Hematopoietic multipotent progenitor cell treated with erythropoietin and hydrocortisone succinate and interleukin-3 and kit ligand, for 8 days (in vitro differentiated cells): ENCODE measurements around the gene DCP1B.

Experiments
- DNase-seq: peaks from one replicate; pipeline ENCODE4 v3.0.0-alpha.2; 2015

The DCP1B gene

DNA sequence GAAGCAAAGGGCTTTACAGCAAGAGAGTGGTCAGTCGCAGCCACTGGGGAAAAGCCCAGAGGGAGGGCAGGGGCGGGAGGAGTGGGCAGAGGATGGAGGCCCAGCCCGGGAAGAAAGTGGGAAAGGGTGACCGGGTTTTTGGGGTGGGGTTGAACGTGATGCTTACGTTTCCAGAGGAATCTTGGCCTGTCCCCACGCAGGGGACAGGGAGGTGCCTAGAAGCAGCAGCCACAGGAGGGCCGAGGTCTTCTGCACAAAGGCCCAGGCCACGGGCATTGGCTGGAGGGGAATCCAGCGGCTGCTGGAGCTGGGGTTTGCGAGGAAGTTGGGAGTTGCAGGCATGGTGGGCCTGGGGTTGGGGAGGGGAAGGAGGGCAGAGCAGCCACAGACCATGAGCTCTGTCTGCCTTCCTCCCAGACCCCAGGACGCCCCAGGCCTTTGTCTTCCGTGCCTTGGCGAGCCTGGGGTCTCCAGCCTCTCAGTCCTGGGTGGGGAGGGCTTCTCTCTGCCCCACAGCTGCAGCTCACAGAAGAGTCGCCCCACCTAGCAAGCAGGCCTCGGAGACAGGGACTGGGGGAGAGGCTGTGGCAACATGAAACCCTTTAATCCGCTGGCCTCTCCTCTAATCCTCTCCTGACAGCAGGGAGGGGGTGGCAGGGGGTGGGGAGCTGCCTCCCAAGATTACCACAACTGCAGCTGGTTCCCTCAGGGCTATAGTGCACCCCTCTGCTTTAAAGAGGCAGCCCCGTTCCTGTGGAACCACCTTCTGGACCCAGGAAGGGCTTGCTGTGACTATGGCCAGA, 86.0 kb downstream of the DCP1B start, which contains the start of gene CACNA2D4:
Gene CACNA2D4, minus strand, starts transcription at position 572 of the 803 bp plus-strand sequence. Its CDS starts 179 bp downstream, at position 393.
- DNase-seq = peak; percentile 72

DNA sequence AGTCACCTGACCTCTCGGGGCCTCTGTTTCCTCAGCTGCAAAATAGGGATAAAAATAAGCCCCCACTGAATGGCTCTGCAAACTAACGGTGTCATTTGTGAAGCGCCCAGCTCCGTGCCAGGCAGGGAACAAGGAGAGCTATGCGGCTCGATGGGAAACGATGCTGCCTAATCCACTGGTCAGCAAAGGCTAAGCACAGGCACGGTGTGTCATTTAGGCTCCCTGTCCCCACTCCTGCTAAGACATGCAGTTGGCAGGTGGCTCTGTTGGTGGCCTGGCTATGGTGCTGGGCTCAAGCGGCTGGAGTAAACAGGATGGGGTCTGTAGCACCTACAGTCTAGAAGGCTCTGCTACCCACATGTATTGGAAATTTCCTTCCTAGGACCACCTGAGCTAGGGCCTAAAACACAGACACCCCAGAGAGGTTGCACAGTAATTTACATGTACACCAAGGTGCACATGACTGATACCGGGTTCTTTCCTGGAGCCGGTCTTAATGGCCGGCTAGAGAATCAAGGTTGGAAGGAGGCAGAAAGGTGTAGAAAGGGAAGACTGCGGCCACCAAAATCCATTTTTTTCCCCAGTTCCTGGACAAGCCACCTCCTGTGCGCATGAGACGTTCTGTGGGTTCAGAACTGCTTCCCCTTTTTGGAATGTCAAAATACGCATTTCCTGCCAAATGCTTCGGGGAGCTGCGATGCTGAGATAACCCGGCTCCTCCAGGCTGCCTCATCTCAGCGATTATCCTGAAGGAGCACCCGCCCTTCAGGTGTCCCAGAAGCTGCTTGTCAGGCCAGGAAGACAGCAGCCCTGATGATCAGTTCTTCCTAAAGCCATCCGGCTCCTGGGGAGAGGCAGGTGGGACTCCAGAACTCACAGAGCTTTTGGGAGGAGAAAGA, 86.8 kb downstream of the DCP1B start:
- peak; percentile 89 for DNase-seq

DNA sequence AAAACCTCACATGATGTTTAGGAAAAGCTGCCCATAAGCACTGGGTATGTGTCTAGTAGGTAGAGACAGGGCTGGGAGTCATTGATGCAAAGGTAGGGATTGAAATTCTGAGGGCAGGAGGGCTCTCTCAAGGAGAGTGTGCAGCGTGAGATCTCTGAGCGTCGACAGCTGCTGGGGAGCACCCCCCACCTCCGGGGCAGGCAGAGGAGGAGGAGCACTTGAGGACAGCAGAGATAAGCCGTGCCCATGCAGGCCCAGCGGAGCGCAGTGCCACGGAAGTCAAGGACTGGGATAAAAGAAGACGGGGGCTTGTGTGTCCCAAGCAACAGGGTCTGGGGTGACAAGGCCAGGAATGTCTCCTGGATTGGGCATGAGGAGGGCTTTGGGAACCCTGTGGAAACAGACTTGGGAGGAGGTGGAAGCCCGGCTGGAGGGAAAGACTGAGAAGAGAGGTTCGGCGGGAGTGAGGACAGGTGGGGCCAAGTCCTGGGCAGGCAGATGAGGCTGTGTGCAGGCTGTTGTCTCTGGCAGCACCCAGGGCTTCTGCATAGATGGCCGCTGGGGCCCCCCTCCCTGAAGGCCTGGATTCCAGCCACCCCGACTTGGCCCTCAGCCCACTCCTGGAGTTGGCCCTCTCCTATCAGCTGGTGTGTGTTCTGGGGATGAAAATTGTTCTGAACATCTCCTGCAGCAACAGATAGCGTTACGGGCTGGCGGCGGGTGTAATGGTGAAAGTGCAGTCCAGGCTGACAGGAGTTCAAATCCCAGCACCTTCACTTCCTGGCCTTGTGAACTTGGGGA, 87.7 kb downstream of the DCP1B start:
- DNase-seq = peak; percentile 97

DNA sequence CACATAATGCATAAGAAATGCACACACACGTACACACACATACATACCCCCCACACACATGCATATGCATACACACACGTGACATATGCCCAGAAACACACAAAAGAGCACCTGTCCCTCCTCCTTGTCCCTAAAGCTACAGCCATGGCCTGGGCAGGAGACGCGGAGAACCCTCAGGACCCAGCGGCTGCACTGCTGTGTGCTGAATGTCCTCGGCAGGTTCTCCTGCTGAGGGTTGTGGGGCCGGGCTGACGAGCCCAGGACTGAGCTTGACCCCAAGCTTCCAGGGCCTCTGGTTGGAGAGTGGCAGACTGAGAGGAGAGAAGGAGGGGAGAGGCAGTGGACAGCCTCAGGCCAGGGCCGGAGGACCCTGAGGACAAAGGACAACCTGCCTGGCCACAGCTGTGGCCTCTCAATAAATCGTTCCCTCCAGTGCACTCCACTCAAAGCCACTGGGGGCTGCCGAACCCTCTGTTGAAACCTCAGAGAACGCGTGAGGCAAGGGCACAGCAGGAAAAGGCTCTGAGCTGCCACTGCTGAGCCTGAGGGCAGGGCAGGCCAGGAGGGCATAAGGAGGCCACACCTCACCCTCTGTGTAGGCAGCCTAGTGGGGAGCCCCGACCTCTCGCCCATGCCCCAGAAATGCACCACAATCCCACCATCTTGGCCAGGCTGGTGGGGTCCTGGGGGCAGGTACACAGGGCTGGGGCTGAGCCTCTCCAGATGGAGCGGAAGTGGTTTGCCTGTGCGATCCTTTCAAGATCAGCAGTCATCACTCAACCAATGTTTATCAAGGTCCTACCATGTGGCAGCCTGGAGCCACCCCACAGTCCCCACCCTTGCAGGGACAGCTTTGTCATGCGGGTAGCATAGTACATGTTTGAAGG, 88.9 kb downstream of the DCP1B start:
- peak; percentile 97 for DNase-seq

DNA sequence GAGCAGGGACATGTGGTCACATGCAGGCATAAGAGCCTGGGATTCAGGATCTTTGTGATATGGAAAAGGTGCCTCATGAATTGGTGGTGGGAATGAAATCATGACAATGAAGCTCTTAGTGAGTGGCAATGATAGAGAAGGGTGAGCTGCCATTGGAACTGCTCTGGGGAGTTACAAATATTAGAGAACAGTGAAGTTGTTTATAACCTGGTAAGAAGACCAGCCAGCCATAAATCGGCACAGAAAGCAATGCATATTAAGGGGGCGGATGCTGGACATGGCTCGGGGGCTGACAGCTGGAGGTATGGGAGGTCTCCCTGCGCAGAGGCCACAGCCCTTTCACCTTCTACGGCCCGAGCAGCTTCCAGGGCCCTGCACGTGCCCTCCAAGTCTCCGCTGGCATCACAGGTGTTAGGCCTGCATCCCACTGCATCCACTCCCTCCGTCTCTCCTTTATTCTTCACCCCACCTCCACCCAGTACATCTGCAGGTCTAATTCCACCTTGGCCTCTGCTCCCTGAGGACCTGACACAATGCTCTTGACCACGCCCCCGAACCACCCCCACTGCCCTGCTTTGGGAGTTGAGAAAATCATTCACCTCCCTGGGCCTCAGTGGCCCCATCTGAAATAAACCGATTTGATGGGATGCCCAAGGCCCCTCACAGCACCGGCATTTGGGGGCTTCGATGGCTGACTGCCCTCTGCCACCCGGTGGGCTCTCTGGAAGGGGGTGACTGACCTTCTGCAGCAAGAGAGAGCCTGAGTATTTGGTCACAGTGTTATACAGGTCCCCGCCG, 89.9 kb downstream of the DCP1B start:
- DNase-seq = no peak

DNA sequence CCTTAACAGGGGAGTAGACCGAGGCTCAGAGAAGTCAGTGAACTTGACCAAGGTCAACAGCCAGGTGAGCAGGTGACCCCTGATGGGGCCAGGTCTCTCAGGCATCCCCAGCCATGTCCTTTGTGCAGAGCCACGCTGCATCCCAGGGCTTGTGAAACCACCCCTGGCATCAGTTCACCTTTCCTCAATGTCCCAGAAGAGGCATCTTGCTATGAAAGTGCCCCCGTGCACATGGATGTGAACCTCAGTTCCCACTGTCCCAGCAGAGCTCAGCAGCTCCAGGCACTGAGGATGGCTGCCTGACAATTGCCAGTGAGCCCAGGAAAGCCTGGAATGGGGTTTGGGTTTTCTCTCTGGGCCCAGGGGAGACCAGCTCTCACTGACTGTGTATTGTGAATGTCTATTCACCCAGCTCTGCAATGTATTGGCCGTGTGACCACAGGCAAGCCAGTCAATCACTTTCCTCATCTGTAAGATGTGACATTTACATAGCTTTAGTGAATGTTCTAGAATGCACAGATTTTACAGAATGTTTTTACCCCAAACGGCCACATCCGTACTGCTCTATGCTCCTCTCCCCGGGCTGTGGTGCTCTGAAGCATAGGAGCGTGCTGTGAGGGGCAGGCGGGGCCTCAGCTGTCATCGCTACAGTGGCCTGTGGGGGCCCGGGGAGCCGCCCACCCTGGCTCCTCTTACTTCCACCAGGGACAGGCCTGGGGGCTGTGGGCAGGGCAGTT, 90.7 kb downstream of the DCP1B start:
- DNase-seq = no peak

DNA sequence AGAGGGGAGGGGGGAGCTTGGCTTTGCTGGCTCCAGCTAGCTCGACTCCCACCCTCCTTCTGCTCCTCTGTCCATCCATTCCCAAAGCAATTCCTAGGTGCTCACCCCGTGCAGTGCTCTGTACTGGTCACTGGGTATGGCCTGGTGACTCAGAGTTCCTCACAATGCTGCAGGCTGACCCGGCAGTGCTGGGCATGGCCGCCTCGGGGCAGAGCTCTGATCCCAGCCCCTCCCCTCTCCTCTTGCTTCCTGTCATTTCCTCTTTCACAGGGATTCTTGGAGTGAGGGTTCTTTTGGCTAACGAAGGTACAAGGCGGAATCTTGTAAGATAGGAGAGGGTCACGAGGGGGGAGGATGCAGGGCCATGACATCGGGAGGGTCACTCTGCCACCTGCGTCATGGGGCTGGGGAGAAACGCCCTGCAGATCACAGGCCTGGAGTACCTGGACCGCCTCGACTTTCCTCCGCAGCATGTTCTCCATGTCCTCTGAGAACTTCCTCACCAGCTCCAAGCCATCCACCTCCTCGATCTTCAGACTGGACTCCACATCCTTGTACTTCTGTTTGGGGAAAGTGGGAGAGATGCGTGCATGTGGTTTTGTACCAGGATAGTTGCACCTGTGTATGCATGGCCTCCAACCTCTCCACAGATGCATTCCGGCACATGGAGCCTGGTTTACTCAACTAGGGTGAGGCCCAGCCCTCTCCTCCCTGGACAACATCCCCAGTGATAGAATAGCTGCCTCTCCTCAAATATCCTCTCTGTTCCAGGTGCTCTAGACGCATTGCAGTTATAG, 91.5 kb downstream of the DCP1B start:
- no peak for DNase-seq

DNA sequence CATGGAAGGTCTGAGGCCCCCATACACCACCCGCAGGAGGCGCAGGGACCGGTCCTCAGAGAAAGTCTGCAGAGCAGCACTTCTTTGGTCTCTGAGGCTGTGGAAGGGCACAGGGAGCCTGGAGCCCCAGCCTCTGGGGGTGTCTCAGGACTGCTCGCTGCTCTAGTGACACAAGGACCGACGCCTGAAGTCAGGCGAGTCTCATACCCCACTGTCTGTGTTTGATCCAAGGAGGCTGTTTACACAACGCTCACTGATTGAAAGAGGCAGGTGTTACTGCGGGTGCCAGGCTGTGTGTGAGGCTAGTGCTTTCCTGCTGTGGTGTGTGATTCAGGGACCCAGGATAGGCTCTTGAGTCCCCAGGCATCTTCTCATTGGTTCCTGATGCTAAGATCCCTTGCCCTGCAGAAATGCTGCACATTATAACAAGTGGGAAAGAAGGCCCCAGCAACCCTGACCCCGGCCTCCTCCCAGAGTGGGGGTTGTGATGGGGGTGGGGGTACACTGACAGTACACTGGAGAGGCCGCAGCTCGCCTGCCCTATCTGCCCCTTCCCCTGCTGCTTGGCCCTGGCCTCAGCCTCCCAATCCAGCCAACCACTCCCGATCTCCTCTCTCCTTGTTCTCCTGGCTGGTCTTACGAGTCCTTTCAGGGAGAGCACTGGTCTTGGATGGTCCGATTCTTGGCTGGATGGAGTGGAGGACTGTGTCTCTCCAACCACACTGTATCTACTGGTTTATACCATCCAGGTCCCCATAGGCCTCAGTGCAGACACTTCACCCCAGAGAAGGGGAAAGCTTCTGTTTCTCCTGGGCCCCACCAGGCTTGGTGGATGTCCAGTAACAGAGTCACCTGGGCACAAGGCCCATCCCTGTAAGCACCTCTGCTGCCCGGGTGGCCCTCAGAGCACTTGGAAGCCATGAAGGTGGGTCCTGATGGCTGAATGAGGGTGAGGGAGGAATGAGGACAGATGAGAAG, 92.4 kb downstream of the DCP1B start:
- DNase-seq = no peak

DNA sequence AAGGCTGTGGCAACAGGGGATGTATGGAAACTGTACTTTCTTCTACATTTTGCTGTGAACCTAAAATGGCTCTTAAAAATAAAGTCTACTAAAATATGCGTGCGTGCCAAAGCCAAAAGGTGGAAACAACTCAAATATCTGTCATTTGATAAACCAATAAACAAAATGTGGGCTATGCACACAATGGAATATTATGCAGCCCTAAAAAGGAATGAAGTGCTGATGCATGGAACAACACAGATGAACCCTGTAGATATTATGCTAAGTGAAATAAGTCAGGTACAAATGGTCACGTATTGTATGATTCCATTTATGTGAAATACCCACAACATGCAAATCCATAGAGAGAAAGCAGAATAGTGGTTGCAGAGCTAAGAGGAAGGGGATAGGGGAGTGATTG, 93.8 kb downstream of the DCP1B start:
- no peak for DNase-seq

DNA sequence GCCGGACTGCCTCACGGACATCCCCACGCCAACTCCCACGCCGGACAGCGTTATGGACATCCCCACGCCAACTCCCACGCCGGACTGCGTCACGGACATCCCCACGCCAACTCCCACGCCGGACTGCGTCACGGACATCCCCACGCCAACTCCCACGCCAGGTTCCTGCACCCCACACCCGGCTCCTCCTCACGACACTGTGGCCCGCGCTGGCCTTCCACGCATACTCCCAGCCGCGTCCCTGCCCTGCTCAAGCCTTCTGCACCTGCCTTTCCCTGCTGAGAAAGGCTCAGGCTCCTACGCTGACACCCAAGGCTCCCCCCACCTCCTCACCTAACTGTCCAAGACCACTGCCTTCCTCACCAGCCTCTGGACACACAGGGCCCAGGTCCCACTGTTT, 95.5 kb downstream of the DCP1B start:
- no peak for DNase-seq

DNA sequence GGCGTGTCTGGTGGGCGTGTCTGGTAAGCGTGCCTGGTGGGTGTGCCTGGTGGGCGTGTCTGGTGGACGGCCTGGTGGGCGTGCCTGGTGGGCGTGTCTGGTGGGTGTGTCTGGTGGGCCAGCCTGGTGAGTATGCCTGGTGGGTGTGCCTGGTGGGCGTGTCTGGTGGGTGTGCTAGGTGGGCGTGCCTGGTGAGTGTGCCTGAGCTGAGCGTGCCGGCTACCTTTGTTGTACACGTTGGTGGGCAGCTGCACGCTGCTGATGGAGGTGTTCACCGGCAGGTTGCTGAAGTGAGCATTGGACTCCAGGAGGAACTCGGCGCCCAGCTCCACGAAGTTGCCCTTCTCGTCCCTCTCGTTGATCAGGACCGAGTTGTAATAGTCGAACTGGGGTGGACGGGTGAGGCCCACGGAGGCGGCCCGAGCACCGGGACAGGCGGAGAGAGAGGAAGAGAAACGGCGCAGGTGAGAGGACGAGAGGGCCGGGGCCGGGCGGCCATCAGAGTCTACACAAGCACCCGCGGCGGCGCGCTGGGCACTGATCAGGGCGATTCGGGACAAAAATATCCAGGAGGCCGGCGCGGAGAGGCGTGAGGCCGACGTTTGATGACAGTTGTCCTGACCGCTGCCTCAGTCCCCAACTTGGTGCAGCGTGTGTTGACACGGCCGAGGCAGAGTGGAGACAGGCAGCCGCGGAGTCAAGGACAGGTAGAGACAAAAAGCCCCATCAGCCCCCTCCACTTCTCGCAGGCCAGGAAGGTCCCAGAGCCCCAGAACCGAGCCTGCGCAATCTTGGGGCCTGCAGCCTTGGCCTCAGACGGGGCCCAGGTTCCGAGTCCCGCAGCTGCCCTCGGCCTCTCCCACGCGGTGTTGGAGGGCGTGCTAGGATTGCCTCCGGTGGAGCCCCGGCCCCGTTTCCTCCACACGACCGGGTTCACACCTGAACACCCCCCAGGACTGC, 96.3 kb downstream of the DCP1B start:
- DNase-seq = peak; percentile 83

DNA sequence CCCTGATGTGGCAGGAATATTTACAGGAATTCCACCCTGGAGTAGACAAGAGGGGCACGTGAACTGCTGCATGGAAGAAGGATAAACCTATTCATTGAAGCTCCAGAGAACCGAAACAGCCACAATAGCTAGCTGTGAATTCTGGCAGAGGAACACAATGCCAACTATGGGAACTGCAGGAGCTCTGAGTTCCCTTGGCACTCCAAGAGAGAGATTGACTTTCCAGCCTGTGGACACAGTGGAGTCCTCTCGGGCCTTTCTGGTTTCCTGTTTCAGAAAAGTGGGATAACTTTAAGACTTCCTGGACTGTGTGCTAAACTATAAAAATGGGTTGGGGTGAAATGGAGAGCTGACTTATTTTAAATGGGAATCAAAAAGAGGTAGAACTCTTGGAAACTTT, 97.7 kb downstream of the DCP1B start:
- no peak for DNase-seq

DNA sequence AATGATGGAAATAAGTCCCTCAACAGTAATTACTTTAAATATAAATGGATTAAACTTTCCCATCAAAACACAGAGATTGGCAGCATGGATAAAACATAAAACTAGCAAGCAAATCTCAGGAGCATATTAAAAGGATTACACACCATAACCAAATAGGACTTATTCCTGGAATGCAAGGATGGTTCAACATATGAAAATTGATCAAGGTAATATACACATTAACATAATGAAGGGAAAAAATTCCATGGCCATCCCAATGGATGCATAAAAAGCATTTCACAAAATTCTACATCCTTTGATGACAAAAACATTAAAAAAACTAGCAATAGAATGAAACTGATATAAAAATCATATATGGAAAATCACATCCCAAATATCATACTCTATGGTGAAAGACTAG, 99.4 kb downstream of the DCP1B start:
- no peak for DNase-seq

DNA sequence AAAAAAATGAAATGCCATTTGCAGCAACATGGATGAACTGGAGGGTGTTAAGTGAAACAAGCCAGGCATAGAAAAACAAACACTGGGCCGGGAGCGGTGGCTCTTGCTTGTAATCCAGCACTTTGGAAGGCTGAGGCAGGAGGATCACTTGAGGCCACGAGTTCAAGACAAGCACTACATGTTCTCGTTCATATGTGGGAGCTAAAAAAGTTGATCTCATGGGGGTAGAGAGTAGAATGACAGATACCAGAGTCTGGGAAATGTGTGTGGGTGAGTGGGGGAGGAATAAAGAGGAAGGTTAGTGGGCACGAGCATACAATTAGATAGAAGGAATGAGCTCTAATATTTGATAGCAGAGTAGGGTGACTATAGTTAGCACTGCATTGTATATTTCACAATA, 107.3 kb downstream of the DCP1B start:
- no peak for DNase-seq
